Stromal cell of bone marrow (primary cell): Measurements from ENCODE around the gene UBE3B.

Experiments used
- DNase-seq: peaks from one replicate; pipeline ENCODE4 v3.0.0-alpha.2; 2012; ENCODE audit warnings: low read depth

Gene UBE3B

GRCh38 chr12:109497675-109498074 is 20.2 kb downstream of the UBE3B start:
- no peak for DNase-seq

- DNase-seq: no peak
These were observed 23.2 kb downstream of the UBE3B start for GRCh38 chr12:109500406-109501185.

GRCh38 chr12:109501299-109501698 is 23.9 kb downstream of the UBE3B start:
- no peak for DNase-seq

GRCh38 chr12:109502332-109502731 is 24.9 kb downstream of the UBE3B start:
- DNase-seq: no peak

GRCh38 chr12:109503611-109504010 is 26.2 kb downstream of the UBE3B start:
- no peak for DNase-seq

- DNase-seq: no peak
These were observed 26.6 kb downstream of the UBE3B start for GRCh38 chr12:109504068-109504467.

GRCh38 chr12:109510196-109510595 is 32.8 kb downstream of the UBE3B start:
- no peak for DNase-seq

GRCh38 chr12:109512608-109513007 is 35.2 kb downstream of the UBE3B start:
- DNase-seq: no peak

- no peak for DNase-seq
These were observed 35.6 kb downstream of the UBE3B start for GRCh38 chr12:109513051-109513450.

GRCh38 chr12:109513977-109514376 is 36.5 kb downstream of the UBE3B start:
- no peak for DNase-seq

- DNase-seq: no peak
These were observed 40.2 kb downstream of the UBE3B start for GRCh38 chr12:109517619-109518018.

- peak; percentile 72 for DNase-seq
These were observed 41.6 kb downstream of the UBE3B start for GRCh38 chr12:109518820-109519665.

- no peak for DNase-seq
These were observed 42.4 kb downstream of the UBE3B start for GRCh38 chr12:109519787-109520186.

GRCh38 chr12:109521831-109522230 is 44.4 kb downstream of the UBE3B start:
- no peak for DNase-seq

- DNase-seq: no peak
These were observed 45.6 kb downstream of the UBE3B start for GRCh38 chr12:109523071-109523470.

- DNase-seq: no peak
These were observed 46.1 kb downstream of the UBE3B start for GRCh38 chr12:109523504-109523903.

GRCh38 chr12:109524466-109525278 is 47.2 kb downstream of the UBE3B start:
- DNase-seq: no peak

GRCh38 chr12:109525279-109525585 is 47.8 kb downstream of the UBE3B start:
- DNase-seq: no peak

GRCh38 chr12:109527489-109528123 is 50.2 kb downstream of the UBE3B start:
- DNase-seq: no peak

- no peak for DNase-seq
These were observed 52.5 kb downstream of the UBE3B start for GRCh38 chr12:109529691-109530640.

- DNase-seq: no peak
These were observed 54.0 kb downstream of the UBE3B start for GRCh38 chr12:109531411-109531810.
